NCI-H446 (cell line): ENCODE measurements around the gene RTEL1.
A peak's percentile ranks its signal among the peaks of the same experiment; 100 is the strongest.
"Not testable (repeated sequence)": the region's sequence is repeated elsewhere in the genome, so short reads cannot be mapped to it uniquely, and the experiment has no call there.

Source experiments
- DNase-seq, 2 experiments: peaks; one replicate each; lab custom pipeline; 2025; lab: John Stamatoyannopoulos, UW

The RTEL1 gene

GRCh38 chr20:63657937-63658748, at the start of gene RTEL1:
TSS of gene RTEL1 (plus strand) at chr20:63658312. CDS start at chr20:63659403, 1,091 bp downstream.
- peak; percentile 92 to 95 for DNase-seq

- no peak for DNase-seq
Measured at GRCh38 chr20:63610581-63611435, 47.3 kb upstream of the RTEL1 start.

- no peak for DNase-seq
Measured at GRCh38 chr20:63611646-63612045, 46.5 kb upstream of the RTEL1 start.

- no peak for DNase-seq
Measured at GRCh38 chr20:63612276-63612931, 45.7 kb upstream of the RTEL1 start.

GRCh38 chr20:63613863-63614594, 44.1 kb upstream of the RTEL1 start:
- DNase-seq = not testable (repeated sequence)

GRCh38 chr20:63617092-63617875, 40.8 kb upstream of the RTEL1 start:
- no peak for DNase-seq

- no peak for DNase-seq
Measured at GRCh38 chr20:63617876-63618265, 40.2 kb upstream of the RTEL1 start.

GRCh38 chr20:63618291-63618980, 39.7 kb upstream of the RTEL1 start:
- DNase-seq = no peak

GRCh38 chr20:63619086-63619485, 39.0 kb upstream of the RTEL1 start:
- DNase-seq = no peak

GRCh38 chr20:63619505-63619904, 38.6 kb upstream of the RTEL1 start:
- no peak for DNase-seq

- no peak for DNase-seq
Measured at GRCh38 chr20:63620991-63621390, 37.1 kb upstream of the RTEL1 start.

- DNase-seq = no peak
Measured at GRCh38 chr20:63622096-63622495, 36.0 kb upstream of the RTEL1 start.

- no peak for DNase-seq
Measured at GRCh38 chr20:63622732-63623131, 35.4 kb upstream of the RTEL1 start.

- no peak for DNase-seq
Measured at GRCh38 chr20:63624486-63624885, 33.6 kb upstream of the RTEL1 start.

GRCh38 chr20:63625771-63626423, 32.2 kb upstream of the RTEL1 start:
- no peak for DNase-seq

- DNase-seq = peak in 1 of 2 experiments; percentile 89
Measured at GRCh38 chr20:63626424-63627128, 31.5 kb upstream of the RTEL1 start, which contains the start of gene GMEB2. TSS of gene GMEB2 (minus strand) at chr20:63627101. CDS start at chr20:63619397, 7,704 bp downstream.

- peak; percentile 96 to 98 for DNase-seq
Measured at GRCh38 chr20:63627129-63627750, 30.9 kb upstream of the RTEL1 start.

GRCh38 chr20:63627751-63628245, 30.3 kb upstream of the RTEL1 start:
- DNase-seq = no peak
